GM23338 (cell line): Measurements from ENCODE around the gene PRSS21. TPM values are rescaled to one million over a fixed set of nuclear protein-coding genes. Genes with fewer than 3 reads are reported as not detected.

Experiments used
- ATAC-seq: fragments of 200-7000 bp; cut with Tn5 transposase; 3 replicates; pipeline ENCODE4 v1.9.1; 2020
- DNase-seq: peaks from one replicate; pipeline ENCODE4 v3.0.0-alpha.2; 2015; ENCODE audit warnings: low spot score
- H2AFZ ChIP-seq: fragments of 200-600 bp; sonication (generic); 2 replicates; pipeline ENCODE4 v1.8.0; 2016; ENCODE audit warnings: antibody characterized with exemption, mild to moderate bottlenecking, moderate library complexity
- H3F3A ChIP-seq: fragments of 200-600 bp; sonication (generic); replicated peaks from 2 replicates; pipeline ENCODE4 v1.8.0; 2017; ENCODE audit warnings: antibody characterized with exemption, mixed run types, low read depth
- H3K27ac ChIP-seq: fragments of 200-600 bp; sonication (generic); 2 replicates; pipeline ENCODE4 v1.6.1; 2016; ENCODE audit warnings: low read depth
- H3K27me3 ChIP-seq: fragments of 200-600 bp; sonication (generic); 2 replicates; pipeline ENCODE4 v1.8.0; 2016; ENCODE audit warnings: mild to moderate bottlenecking, mixed run types, moderate library complexity; ENCODE audit not compliant: insufficient read depth
- H3K36me3 ChIP-seq: fragments of 200-600 bp; sonication (generic); 2 replicates; pipeline ENCODE4 v1.8.0; 2016; ENCODE audit warnings: mild to moderate bottlenecking; ENCODE audit not compliant: insufficient read depth
- H3K4me1 ChIP-seq: fragments of 200-600 bp; sonication (generic); 2 replicates; pipeline ENCODE4 v1.8.0; 2016; ENCODE audit warnings: mild to moderate bottlenecking, moderate library complexity; ENCODE audit not compliant: insufficient read depth
- H3K4me2 ChIP-seq: fragments of 200-600 bp; sonication (generic); 2 replicates; pipeline ENCODE4 v1.7.1; 2017; ENCODE audit warnings: mixed run types
- H3K4me3 ChIP-seq: fragments of 200-600 bp; sonication (generic); 2 replicates; pipeline ENCODE4 v1.6.1; 2016; ENCODE audit warnings: mixed run types
- H3K79me2 ChIP-seq: fragments of 200-600 bp; sonication (generic); replicated peaks from 2 replicates; pipeline ENCODE4 v1.8.0; 2017; ENCODE audit warnings: mild to moderate bottlenecking; ENCODE audit not compliant: insufficient read depth
- H3K9me2 ChIP-seq: fragments of 200-600 bp; sonication (generic); 2 replicates; pipeline ENCODE4 v1.8.0; 2017; ENCODE audit not compliant: insufficient read depth
- H4K20me1 ChIP-seq: fragments of 200-600 bp; sonication (generic); replicated peaks from 2 replicates; pipeline ENCODE4 v1.8.0; 2017; ENCODE audit warnings: mild to moderate bottlenecking; ENCODE audit not compliant: insufficient read depth
- H3K27ac Mint-ChIP-seq: 2 replicates; pipeline ENCODE4 v1.8.0; 2020; ENCODE audit warnings: inconsistent platforms, mild to moderate bottlenecking, moderate library complexity, mixed read lengths
- H3K27me3 Mint-ChIP-seq: 3 replicates; pipeline ENCODE4 v1.8.0; 2022; ENCODE audit warnings: low read depth, mild to moderate bottlenecking, moderate library complexity, mixed read lengths, inconsistent platforms; ENCODE audit not compliant: insufficient read depth, poor library complexity
- H3K36me3 Mint-ChIP-seq: 3 replicates; pipeline ENCODE4 v1.8.0; 2021; ENCODE audit warnings: low read depth, mild to moderate bottlenecking, inconsistent platforms, moderate library complexity, mixed read lengths
- H3K4me1 Mint-ChIP-seq: 3 replicates; pipeline ENCODE4 v1.8.0; 2020; ENCODE audit warnings: mild to moderate bottlenecking, inconsistent platforms, mixed read lengths
- H3K4me3 Mint-ChIP-seq: 3 replicates; pipeline ENCODE4 v1.8.0; 2021; ENCODE audit warnings: moderate library complexity, mild to moderate bottlenecking, inconsistent platforms, mixed read lengths
- H3K9me3 Mint-ChIP-seq: 3 replicates; pipeline ENCODE4 v1.8.0; 2020; ENCODE audit warnings: moderate library complexity, mild to moderate bottlenecking, inconsistent platforms, mixed read lengths
- EZH2 ChIP-seq: fragments of 200-600 bp; sonication (generic); IDR thresholded peaks from one replicate; pipeline ENCODE4 v1.8.0; 2017; ENCODE audit warnings: antibody characterized with exemption, mild to moderate bottlenecking, low read depth; ENCODE audit not compliant: unreplicated experiment
- EZH2phosphoT487 ChIP-seq: fragments of 200-600 bp; sonication (generic); IDR thresholded peaks from one replicate; pipeline ENCODE4 v1.8.1; 2018; ENCODE audit warnings: antibody characterized with exemption; ENCODE audit not compliant: unreplicated experiment
- JUNB ChIP-seq: IDR thresholded peaks from one replicate; pipeline ENCODE4 v1.6.1; 2016; ENCODE audit warnings: antibody characterized with exemption; ENCODE audit not compliant: unreplicated experiment
- NANOG ChIP-seq: IDR thresholded peaks from 2 replicates; pipeline ENCODE4 v1.6.1; 2016; ENCODE audit warnings: antibody characterized with exemption, borderline replicate concordance
- POLR2AphosphoS5 ChIP-seq: IDR thresholded peaks from 2 replicates; pipeline ENCODE4 v1.6.1; 2016; ENCODE audit warnings: antibody characterized with exemption, low read depth
- REST ChIP-seq: IDR thresholded peaks from one replicate; pipeline ENCODE4 v1.6.1; 2018; ENCODE audit warnings: antibody characterized with exemption; ENCODE audit not compliant: unreplicated experiment
- STAT1 ChIP-seq: IDR thresholded peaks from one replicate; pipeline ENCODE4 v1.6.1; 2016; ENCODE audit warnings: antibody characterized with exemption; ENCODE audit not compliant: unreplicated experiment
- ZNF114 ChIP-seq: fragments of 250-450 bp; sonication (Bioruptor Pico); IDR thresholded peaks from 2 replicates; pipeline ENCODE4 v1.5.0; 2020; ENCODE audit warnings: mild to moderate bottlenecking, moderate library complexity
- ZNF331 ChIP-seq: fragments of 250-450 bp; sonication (Bioruptor Pico); IDR thresholded peaks from 2 replicates; pipeline ENCODE4 v1.5.0; 2020; ENCODE audit warnings: low read depth, mild to moderate bottlenecking, moderate library complexity
- ZNF462 ChIP-seq: fragments of 250-450 bp; sonication (Bioruptor Pico); IDR thresholded peaks from 2 replicates; pipeline ENCODE4 v1.5.0; 2020; ENCODE audit warnings: mild to moderate bottlenecking, moderate library complexity
- polyA plus RNA-seq: library from polyadenylated mRNA; unstranded; fragments of >200 nt; fragmentation: Nextera tagmentation; extraction: Ambion mirVana; gene quantifications from 2 replicates; pipeline ENCODE4 v1.2.1, GENCODE V29; 2016
- total RNA-seq: library from RNA; depleted of rRNA; stranded (reverse); fragments of >200 nt; shearing (Covaris generic); gene quantifications from 2 replicates; pipeline ENCODE4 v1.2.3, GENCODE V29; 2014

The PRSS21 gene
- total and polyA plus RNA-seq, 2 experiments from 2014 or later = 2.4 to 3.1 TPM

GRCh38 chr16:2790631-2791030 is 26.4 kb upstream of the PRSS21 start (continued):
- TF ChIP-seq ZNF331 (CRISPR knock-in tag) (no peak), EZH2phosphoT487 (no peak)

- Histone ChIP-seq H3K4me1 (no peaks in the 10 kb centered on the region), H4K20me1 (no peaks in the 10 kb centered on the region), H3K9me2 (no peaks in the 10 kb centered on the region), H3K27me3 (peaks cover 5% of the 10 kb centered on the region), H3K36me3 (no peaks in the 10 kb centered on the region), H3K4me3 (no peak overlapping the region), H3K27ac (no peak overlapping the region), H3K4me2 (no peak overlapping the region), H2AFZ (no peak overlapping the region), H3F3A (no peaks in the 10 kb centered on the region), H3K79me2 (no peaks in the 10 kb centered on the region)
- H3K27me3 Mint-ChIP-seq = peaks cover 14% of the 10 kb centered on the region
- no peak for TF ChIP-seq REST
- TF ChIP-seq EZH2phosphoT487 = no peak
- H3K36me3 Mint-ChIP-seq = no peaks in the 10 kb centered on the region
- DNase-seq = no peak
- no peak overlapping the region; the same call in 2 of the 3 replicates for H3K4me3 Mint-ChIP-seq
- no peaks in the 10 kb centered on the region for H3K9me3 Mint-ChIP-seq
- peaks cover under 1% of the 10 kb centered on the region; the same call in 1 of the 3 replicates for H3K4me1 Mint-ChIP-seq
- no peak for ATAC-seq
- H3K27ac Mint-ChIP-seq = no peak overlapping the region
Measured at GRCh38 chr16:2791174-2791573, 25.9 kb upstream of the PRSS21 start.

GRCh38 chr16:2792940-2793339 is 24.1 kb upstream of the PRSS21 start:
- H3K36me3 ChIP-seq = no peaks in the 10 kb centered on the region
- H3K4me1 ChIP-seq = no peaks in the 10 kb centered on the region
- no peaks in the 10 kb centered on the region for H3K27me3 ChIP-seq
- no peak overlapping the region for H2AFZ ChIP-seq
- H3F3A ChIP-seq = no peaks in the 10 kb centered on the region
- no peaks in the 10 kb centered on the region for H3K36me3 Mint-ChIP-seq
- no peaks in the 10 kb centered on the region for H3K9me2 ChIP-seq
- H3K4me2 ChIP-seq = no peak overlapping the region
- ATAC-seq (no peak), DNase-seq (no peak)
- H3K27ac ChIP-seq = no peak overlapping the region
- H3K79me2 ChIP-seq = no peaks in the 10 kb centered on the region
- no peaks in the 10 kb centered on the region for H4K20me1 ChIP-seq
- H3K27me3 Mint-ChIP-seq = peaks cover 12% of the 10 kb centered on the region
- H3K4me1 Mint-ChIP-seq = no peaks in the 10 kb centered on the region
- no peaks in the 10 kb centered on the region for H3K9me3 Mint-ChIP-seq
- H3K27ac Mint-ChIP-seq = no peak overlapping the region
- no peak overlapping the region for H3K4me3 Mint-ChIP-seq
- no peak overlapping the region for H3K4me3 ChIP-seq
- TF ChIP-seq ZNF114 (CRISPR knock-in tag) (no peak), STAT1 (no peak), JUNB (no peak), NANOG (no peak), EZH2 (no peak), POLR2AphosphoS5 (no peak), ZNF462 (no peak)
